GM12801 (cell line): Measurements from ENCODE around the gene PCDHB4.

Experiments used
- TF ChIP-seq, protein P1 (sequence below): IDR thresholded peaks from one replicate; pipeline ENCODE4 v1.5.1; 2011; ENCODE audit warnings: control low read depth; ENCODE audit not compliant: insufficient read length; ENCODE audit errors: extremely low read depth

PCDHB4 gene

DNA sequence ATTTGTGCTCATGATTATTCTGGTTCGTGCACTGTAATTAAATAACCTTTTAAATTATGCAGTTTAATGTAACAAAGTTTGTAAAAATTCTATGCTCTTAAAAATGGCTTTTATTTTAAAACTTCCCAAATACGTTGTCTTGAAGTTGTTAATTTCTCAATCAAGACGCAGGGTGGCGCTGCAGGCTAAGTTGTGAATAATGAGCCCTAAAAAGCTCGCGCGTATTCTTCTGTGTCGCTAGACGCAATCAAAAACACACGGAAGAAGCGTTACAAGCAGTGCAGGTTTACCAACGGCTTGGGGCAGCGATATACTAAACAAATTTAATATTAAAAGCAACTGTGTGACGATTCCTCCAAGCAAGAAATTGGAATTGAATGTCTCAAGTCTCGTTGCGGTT is at the start of gene PCDHB4:
Gene PCDHB4, plus strand, starts transcription at position 256 of the 400 bp plus-strand sequence. CDS start 181 bp downstream, outside the sequence.
- TF ChIP-seq, protein P1, sequence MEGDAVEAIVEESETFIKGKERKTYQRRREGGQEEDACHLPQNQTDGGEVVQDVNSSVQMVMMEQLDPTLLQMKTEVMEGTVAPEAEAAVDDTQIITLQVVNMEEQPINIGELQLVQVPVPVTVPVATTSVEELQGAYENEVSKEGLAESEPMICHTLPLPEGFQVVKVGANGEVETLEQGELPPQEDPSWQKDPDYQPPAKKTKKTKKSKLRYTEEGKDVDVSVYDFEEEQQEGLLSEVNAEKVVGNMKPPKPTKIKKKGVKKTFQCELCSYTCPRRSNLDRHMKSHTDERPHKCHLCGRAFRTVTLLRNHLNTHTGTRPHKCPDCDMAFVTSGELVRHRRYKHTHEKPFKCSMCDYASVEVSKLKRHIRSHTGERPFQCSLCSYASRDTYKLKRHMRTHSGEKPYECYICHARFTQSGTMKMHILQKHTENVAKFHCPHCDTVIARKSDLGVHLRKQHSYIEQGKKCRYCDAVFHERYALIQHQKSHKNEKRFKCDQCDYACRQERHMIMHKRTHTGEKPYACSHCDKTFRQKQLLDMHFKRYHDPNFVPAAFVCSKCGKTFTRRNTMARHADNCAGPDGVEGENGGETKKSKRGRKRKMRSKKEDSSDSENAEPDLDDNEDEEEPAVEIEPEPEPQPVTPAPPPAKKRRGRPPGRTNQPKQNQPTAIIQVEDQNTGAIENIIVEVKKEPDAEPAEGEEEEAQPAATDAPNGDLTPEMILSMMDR: no peak

DNA sequence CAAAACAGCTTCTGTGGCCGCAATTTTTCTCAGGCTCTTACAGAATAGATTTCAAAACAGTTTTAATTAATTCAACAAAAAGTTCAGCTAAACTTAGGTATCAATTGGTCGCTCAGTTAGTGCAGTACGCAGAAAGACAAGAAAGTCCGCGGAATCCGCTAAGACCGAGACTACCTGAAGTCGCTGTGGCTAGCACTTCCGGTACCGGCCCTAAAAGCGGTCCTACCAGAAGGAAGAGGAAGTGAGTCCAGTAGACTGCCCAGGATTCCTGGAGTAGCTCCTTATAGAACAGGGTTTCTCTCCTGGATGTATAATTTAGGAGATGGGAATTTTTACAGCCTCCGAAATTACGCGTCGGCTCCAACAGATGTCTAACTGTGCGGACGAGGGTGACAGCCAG is 43.8 kb upstream of the PCDHB4 start:
- TF ChIP-seq, protein P1: no peak

DNA sequence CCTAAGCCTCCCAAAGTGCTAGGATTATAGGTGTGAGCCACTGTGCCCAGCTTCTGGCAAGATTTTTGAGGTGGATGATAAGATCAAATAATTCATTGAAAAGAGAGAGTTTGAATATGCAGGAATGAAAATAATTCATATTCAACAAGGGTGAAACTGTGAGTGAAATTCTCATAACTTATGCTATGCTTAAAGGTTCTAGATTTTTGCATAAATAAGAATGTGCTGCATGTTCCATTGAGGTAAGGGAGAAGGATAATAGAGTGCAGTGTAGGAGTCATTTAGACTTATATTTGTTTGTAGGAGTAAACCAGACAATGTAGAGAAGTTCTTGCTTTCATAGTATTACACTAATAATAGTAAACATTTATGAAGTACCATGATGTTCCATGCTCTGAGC is 39.4 kb upstream of the PCDHB4 start:
- TF ChIP-seq, protein P1: no peak

GRCh38 chr5:141084487-141084989 is 37.1 kb upstream of the PCDHB4 start:
- TF ChIP-seq, protein P1: no peak

GRCh38 chr5:141094481-141095262 is 26.9 kb upstream of the PCDHB4 start, which contains the start of gene PCDHB2:
Gene PCDHB2 (plus strand): TSS chr5:141094615. CDS start chr5:141094791, 176 bp downstream.
- TF ChIP-seq, protein P1: no peak

DNA sequence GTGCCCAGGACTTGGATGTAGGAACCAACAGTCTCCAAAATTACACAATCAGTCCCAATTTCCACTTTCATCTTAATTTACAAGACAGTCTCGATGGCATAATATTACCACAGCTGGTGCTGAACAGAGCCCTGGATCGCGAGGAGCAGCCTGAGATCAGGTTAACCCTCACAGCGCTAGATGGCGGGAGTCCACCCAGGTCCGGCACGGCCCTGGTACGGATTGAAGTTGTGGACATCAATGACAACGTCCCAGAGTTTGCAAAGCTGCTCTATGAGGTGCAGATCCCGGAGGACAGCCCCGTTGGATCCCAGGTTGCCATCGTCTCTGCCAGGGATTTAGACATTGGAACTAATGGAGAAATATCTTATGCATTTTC is 26.4 kb upstream of the PCDHB4 start:
- TF ChIP-seq, protein P1: no peak

GRCh38 chr5:141100243-141100805 is 21.3 kb upstream of the PCDHB4 start, which contains the start of gene PCDHB3:
Gene PCDHB3 (plus strand): TSS chr5:141100473. CDS start chr5:141100650, 177 bp downstream.
- TF ChIP-seq, protein P1: no peak
